Activated CD4-positive, alpha-beta T cell treated with anti-CD3 and anti-CD28 coated beads, Interleukin-2, Interleukin-4, amounts not matched to agents 100 ng/mL and 50 ng/mL, durations not matched to agents 16 hours and 8 hours (primary cell): Measurements from ENCODE around the gene SLC25A34.

Source experiments
- DNase-seq: peaks from one replicate; pipeline ENCODE4 v3.0.0-alpha.2; 2020; ENCODE audit warnings: low spot score

SLC25A34 gene

GRCh38 chr1:15775706-15776105 lies 39.6 kb downstream of the SLC25A34 start:
- DNase-seq, result no peak

- DNase-seq, result no peak
Observed at GRCh38 chr1:15777909-15778707, 42.0 kb downstream of the SLC25A34 start.

- DNase-seq, result no peak
Observed at GRCh38 chr1:15785683-15786082, 49.6 kb downstream of the SLC25A34 start.

GRCh38 chr1:15786581-15786980 lies 50.5 kb downstream of the SLC25A34 start:
- DNase-seq, result no peak

GRCh38 chr1:15788624-15789301 lies 52.7 kb downstream of the SLC25A34 start:
- no peak for DNase-seq
